C4-2B (cell line): ENCODE data around the gene HIF1AN.

Experiments used
- H3K27ac ChIP-seq: fragments of 450-650 bp; 2 replicates; pipeline ENCODE4 v1.5.1; 2017
- ZFX ChIP-seq: fragments of 450-650 bp; IDR thresholded peaks from 2 replicates; pipeline ENCODE4 v1.6.1; 2017
- TF ChIP-seq, protein P1 (sequence below): fragments of 450-650 bp; conservative IDR thresholded peaks from 2 replicates; pipeline ENCODE4 v1.5.1; 2017; ENCODE audit warnings: mild to moderate bottlenecking

Gene HIF1AN

DNA sequence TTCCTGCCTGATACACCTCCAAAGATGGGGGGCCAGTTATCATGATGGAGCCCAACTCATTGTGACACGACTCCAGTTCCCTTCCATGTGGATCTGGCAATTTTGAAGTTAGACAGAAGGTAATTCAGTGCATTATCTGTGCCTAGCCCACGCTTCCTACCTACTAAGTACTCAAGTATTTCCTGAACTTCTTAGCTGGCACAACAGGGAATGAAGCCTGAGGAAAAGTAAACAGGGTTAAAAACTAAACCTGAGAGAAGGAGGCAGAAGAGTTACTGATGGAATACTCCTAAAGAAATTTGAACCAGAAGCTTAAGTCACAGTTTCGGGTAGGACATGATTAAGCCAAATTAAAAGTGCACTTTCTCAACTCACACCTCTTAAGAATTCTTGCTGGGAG, 14.9 kb upstream of the HIF1AN start:
- TF ChIP-seq, protein P1, sequence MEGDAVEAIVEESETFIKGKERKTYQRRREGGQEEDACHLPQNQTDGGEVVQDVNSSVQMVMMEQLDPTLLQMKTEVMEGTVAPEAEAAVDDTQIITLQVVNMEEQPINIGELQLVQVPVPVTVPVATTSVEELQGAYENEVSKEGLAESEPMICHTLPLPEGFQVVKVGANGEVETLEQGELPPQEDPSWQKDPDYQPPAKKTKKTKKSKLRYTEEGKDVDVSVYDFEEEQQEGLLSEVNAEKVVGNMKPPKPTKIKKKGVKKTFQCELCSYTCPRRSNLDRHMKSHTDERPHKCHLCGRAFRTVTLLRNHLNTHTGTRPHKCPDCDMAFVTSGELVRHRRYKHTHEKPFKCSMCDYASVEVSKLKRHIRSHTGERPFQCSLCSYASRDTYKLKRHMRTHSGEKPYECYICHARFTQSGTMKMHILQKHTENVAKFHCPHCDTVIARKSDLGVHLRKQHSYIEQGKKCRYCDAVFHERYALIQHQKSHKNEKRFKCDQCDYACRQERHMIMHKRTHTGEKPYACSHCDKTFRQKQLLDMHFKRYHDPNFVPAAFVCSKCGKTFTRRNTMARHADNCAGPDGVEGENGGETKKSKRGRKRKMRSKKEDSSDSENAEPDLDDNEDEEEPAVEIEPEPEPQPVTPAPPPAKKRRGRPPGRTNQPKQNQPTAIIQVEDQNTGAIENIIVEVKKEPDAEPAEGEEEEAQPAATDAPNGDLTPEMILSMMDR = no peak
- no peak for TF ChIP-seq ZFX
- H3K27ac ChIP-seq = no peak overlapping the region

DNA sequence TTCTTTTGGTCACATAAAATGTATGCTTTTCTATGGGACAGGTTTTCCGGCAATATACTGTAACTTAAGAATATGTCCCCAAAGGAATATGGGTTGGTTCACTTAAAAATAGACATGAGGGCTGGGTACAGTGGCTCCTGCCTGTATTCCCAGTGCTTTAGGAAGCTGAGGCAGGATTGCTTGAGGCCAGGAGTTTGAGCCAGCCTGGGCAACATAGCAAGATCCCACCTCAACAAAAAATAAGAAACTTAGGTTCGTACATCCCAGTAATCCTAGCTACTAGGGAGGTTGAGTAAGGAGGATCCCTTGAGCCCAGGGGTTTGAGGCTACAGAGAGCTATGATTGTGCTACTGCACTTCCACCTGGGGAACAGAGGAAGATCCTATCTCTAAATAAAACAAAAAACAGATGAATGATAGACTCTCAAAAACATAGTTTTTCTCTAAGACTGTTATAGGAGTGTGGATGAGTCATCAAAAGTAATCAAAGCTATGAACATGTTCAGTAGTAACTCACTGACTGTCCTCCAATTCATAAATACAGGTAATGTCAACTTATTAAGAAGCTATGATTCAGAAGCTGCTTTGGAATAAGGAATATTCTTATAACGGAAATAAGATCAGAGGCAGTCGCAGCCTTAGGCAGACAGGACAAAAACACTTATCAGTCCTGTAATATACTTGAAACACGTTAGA, 13.5 kb upstream of the HIF1AN start:
- H3K27ac ChIP-seq = no peak overlapping the region
- TF ChIP-seq, protein P1 = no peak
- TF ChIP-seq ZFX = no peak

DNA sequence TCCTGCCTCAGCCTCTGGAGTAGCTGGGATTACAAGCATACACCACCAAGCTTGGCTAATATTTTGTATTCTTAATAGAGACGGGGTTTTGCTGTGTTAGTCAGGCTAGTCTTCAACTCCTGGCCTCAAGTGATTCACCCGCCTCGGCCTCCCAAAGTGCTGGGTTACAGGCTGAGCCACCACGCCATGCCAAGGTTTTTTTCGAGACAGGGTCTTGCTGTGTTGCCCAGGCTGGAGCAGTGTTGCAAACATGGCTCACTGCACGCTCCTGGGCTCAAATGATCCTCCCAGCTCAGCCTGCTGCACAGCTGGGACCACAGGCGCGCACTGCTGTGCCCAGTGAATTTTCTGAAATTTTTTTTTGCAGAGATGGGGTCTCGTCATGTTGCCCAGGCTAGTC, 12.8 kb upstream of the HIF1AN start:
- no peak for TF ChIP-seq ZFX
- TF ChIP-seq, protein P1 = no peak
- H3K27ac ChIP-seq = no peak overlapping the region

DNA sequence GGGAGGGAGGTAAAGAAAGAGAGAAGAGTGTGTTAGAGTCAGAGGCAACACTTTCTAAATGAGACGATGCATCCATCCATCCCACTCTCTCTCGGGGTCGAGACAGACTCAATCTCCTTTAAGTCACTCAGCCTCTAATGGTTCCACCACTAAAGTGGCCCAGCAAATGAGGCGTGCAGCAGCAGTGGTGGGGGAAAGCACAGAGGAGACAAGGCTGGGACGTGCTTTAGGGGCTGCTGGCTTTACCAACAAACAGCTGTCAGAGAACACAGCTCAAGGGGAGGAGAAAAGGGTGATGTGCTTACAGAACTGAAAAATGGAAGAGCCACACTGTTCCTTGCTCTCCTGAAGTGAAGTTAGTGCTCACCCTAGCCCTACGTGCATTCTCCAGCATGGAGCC, 11.5 kb upstream of the HIF1AN start:
- TF ChIP-seq ZFX = no peak
- TF ChIP-seq, protein P1 = no peak
- no peak overlapping the region for H3K27ac ChIP-seq

DNA sequence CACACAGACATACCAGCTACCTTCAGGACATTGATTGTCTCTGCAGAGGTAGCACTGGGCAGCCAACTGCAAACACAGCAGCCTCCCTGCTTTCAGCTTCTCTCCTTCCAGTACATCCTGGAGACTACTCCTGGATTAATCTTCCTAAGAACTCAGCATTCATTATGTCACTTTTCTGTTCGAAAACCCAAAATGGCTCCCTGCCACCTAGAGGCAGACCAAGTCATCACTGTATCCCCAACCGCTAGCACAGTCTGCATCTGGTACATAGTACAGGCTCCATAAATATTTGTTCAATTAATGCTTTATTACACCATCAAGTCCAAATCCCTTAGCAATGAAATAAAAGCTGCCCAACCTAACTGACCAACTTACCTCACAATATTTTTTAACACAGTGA, 11.1 kb upstream of the HIF1AN start:
- TF ChIP-seq ZFX = no peak
- TF ChIP-seq, protein P1 = no peak
- no peak overlapping the region for H3K27ac ChIP-seq

DNA sequence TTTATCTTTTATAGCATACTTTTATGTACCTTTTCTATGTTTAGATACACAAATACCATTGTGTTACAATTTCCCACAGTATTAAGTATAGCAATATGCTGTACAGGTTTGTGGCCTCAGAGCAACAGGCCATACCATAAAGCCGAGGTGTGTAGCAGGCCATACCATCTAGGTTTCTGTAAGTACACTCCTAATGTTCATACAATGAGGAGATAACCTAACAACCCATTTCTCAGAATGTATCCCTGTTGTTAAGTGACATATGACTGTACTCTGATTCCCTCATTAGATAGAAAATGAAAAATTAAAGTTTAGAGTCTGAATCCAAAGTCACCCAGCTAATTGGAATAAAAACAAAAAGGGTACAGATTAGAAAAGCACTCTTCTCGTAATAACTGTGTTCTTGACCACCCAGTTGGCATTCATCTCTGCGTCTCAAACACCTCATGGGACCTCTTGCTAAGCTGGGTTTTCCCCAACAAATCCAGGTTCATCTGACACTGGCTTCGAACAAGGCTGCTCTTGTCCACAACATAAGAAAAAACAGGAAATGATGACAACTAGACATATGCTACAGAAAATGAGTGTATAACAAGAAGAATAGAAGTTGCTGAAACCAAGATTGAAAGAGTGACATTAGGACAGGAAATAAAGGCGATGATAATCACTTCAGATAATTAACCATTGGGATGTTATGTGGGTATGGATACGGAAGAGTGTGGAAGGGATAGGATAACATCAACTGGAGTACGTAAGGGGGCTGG, 7.4 kb upstream of the HIF1AN start:
- peak overlapping the region; percentile 90 for H3K27ac ChIP-seq
- no peak for TF ChIP-seq ZFX
- TF ChIP-seq, protein P1 = no peak

DNA sequence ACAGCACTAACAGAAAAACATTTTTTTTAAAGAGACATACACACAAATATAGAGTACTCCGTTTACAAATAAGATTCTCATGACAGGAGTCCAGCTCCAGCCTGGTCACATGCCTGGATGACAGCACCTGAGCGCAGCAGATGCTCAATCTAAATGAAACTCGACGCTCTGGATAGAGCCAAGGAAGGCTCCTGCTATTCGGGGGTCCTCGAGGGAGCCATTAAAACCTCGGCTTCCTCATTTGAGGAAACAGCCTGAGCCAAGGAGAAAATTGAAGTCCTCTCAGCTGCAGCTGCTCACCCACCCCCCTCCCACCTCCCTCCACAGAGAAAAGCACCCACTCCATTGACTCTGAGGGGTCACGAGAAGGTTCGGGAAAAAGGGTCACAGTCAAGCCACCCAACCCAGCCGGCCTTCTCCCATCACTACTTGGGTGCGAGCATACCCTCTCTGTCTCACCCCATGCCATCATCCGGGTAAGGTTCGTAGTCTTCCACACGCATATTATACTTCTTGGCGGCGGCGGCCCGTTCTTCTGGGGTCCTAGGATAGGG, 6.7 kb upstream of the HIF1AN start:
- peak overlapping the region; percentile 90 for H3K27ac ChIP-seq
- TF ChIP-seq, protein P1 = no peak
- TF ChIP-seq ZFX = no peak
